ENCODE measurements around the gene POU2F1. TPM values are rescaled to one million over a fixed set of nuclear protein-coding genes. Genes with fewer than 3 reads are reported as not detected.
A peak's percentile ranks its signal among the peaks of the same experiment; 100 is the strongest.
"Not testable (repeated sequence)": the region's sequence is repeated elsewhere in the genome, so short reads cannot be mapped to it uniquely, and the experiment has no call there.

Gene POU2F1
- total RNA-seq, 1 donor from 2014 or later: 11.3 TPM

DNA sequence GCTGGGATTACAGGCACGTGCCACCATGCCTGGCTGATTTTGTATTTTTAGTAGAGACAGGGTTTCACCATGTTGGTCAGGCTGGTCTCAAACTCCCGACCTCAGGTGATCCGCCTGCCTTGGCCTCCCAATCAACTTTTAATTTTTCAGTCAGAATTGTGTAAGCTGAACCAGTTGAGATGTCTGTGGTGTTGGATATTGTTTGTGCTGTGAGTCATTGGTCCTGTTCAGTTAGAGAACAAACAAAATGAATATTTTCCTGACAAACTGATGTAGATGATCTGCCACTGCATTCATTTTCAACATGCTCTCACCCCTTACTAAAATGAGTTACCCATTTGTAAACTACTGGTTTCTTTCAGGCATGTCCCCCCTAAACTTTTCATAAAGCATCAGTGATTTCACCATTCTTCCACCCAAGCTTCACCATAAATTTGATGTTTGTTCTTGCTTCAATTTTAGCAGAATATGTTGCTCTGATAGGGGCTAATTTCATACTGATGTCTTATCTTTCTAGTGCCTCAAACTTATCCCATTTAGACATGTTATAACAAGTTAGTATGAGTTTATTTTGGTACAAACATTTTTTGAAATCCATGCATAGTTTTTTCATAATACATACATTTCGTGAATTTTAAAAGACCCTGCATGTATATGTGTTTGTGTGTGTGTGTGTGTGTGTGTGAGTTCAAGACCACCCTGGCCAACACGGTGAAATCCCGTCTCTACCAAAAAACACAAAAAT is 15.2 kb upstream of the POU2F1 start:
- not testable (repeated sequence) for DNase-seq (ENCODE audit: low spot score)

DNA sequence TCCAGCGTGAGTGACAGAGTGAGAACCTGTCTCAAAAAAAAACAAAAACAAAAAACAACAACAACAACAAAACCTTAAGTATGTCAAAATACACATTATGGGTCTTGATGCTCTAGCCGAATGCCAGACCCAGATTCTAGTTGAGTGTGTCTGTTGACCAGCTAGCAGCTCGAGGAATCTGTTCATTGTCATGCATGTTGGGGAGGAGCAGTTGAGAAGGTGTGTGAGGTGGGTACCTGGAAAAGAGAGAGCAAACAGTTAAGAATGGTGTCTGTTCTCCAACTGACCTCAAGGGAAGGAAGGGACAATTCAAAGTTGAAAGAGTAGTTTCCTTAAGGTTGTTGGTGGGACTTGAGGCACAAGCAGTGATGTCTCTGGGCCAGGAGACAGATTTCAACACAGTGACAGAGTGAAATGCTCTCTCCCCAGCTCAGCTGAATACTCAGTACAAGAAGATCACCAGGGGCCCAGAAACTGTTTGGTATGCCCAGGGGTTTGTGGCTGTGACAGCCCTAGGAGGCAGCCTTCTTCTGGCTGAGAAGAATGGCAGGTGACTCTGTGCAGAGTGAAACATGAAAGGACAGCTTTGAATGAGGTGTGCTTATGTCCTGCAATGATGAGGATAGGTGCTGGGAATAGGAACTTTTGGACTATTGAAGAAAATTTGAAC is 14.4 kb upstream of the POU2F1 start:
- DNase-seq (ENCODE audit: low spot score): no peak

DNA sequence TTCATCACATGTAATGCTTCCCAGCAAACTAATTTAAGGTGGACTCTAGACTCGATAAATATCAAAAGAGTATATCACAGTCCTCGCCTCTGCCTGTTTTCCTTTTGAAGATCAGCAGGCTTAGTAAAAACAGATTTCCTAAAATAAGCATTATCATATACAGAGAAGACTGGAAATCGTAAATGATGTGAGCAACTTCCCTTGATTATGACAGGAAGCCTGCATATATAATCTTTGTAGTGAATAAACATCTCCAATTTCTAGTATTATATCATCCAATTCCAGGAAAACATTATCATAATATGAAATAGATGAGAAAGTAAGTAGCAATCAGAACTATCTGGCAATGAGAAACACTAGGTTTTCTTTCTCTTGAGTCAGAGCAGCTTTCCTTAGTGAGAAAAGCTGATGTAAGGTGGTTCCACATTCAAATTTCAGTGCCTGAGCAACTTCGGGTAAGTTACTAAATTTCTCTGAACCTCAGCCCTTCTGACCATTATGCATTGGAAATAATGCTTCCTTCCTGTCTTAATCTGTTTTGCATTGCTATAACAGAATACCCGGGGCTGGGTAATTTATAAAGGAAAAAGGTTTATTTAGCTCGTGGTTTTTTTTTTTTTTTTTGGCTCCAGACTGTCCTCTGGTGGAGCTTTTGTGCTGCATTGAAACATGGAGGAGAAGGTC is 12.6 kb upstream of the POU2F1 start:
- DNase-seq (ENCODE audit: low spot score): no peak

DNA sequence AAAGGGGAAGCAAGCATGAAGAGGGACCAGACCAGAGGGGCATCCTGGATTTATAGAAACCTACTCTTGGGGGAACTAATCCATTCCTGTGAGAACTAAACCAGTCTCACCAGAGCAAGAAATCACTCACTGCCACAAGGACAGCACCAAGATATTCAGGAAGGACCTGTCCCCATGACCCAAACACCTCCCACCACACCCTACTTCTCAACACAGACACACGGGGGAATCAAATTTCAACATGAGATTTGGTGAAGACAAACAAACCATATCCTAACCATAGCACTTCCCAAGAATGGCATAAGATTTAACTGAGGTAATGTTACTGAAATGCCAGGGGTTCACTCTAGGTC is 12.1 kb upstream of the POU2F1 start:
- DNase-seq (ENCODE audit: low spot score): no peak

DNA sequence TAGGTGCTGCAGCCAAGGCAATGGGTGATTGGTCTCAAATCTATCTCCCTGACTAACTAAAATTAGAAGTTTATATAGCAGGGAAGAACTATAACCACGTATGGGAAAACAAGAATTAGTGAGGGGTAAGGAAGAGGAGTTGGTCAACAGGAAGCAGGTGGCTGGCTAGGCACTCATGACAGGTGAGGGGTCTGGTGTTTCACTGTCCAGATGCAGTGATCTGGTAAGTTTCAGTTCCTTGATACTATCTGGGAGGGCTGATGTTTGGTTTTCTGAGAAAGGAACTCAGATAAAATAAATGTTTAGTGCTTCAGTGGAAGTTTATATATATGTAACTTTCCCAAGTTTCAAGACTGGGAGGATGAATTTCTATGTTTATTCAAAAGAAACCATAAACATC is 11.6 kb upstream of the POU2F1 start:
- DNase-seq (ENCODE audit: low spot score): no peak

DNA sequence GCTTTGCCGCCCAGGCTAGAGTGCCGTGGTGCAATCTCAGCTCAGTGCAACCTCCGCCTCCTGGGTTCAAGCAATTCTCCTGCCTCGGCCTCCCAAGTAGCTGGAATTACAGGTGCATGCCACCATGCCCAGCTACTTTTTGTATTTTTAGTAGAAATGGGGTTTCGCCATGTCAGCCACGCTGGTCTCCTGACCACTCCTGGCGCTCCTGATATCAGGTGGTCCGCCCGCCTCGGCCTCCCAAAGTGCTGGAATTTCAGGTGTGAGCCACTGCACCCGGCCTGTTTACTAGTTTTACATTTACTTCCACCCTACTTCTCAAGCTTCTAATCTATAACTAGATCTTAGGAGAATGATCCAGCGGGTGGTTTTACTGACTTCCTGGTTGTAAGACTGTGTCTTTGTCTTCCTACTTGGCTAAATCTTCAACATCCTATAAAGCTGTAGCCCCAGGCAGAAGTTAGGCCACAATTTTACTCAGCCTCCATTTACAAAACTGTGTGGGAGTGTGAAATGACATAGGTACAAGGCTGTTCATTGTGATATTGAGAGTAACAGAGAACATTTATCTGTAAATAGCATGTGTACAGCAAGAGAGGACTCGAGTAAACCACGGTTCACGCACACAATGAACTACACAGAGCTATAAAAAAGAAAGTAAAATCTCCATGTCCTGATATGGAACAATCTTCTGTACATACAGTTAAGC is 9.6 kb upstream of the POU2F1 start:
- DNase-seq (ENCODE audit: low spot score): no peak

DNA sequence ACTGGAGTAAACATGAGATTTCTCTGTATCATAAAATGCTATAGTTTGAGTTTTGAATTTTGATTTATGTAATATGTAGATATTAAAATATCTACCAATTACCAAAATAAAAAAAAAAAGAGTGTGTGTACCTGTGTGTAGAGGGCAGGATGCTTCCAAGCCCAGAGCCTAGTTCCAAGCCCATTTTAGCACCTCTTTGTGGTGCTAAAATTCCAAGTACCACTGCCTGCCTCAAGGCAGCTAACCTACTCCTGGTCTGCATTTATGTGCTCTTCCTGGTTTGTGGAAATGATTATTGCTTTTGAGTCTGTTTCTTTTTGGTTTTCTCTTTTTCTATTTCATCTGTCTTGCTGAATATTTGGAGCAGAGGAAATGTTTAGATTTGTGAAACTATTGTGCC is 8.7 kb upstream of the POU2F1 start:
- no peak for DNase-seq (ENCODE audit: low spot score)

DNA sequence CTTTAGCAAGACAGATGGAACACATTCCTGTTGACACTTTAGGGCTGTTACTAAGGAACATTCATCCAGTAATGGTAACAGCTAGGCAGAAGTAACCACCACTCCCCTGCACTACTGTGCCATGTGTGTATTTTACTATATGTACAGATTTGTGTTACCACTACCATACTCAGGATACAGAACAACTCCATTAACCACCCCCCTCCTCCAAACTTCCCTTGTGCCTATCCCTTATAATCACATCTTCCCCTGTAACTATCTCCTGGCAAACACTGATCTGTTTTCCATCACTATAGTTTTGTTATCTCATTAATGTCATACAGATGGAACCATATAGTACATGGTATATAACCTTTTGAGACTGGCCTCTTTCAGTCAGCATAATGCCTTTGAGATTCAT is 3.9 kb upstream of the POU2F1 start:
- DNase-seq (ENCODE audit: low spot score): no peak

DNA sequence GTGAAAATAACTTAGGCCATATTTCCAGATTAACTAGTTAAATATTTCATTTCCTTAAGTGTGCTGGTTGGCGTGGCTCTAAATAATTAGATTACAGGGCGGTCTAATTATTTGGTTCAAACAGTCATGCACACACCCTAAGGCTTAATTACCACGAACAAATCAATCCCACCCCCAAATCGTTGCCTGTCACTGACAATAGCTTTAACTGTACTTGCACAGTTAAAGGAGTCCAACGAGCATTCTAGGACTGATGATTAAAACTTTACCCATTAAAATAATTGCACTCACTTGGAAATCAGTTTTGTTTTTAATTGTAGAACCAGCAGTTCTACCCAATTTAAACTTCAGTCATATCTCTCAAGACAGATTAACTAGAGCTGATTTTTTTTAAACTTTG is 1.5 kb upstream of the POU2F1 start:
- no peak for DNase-seq (ENCODE audit: low spot score)

DNA sequence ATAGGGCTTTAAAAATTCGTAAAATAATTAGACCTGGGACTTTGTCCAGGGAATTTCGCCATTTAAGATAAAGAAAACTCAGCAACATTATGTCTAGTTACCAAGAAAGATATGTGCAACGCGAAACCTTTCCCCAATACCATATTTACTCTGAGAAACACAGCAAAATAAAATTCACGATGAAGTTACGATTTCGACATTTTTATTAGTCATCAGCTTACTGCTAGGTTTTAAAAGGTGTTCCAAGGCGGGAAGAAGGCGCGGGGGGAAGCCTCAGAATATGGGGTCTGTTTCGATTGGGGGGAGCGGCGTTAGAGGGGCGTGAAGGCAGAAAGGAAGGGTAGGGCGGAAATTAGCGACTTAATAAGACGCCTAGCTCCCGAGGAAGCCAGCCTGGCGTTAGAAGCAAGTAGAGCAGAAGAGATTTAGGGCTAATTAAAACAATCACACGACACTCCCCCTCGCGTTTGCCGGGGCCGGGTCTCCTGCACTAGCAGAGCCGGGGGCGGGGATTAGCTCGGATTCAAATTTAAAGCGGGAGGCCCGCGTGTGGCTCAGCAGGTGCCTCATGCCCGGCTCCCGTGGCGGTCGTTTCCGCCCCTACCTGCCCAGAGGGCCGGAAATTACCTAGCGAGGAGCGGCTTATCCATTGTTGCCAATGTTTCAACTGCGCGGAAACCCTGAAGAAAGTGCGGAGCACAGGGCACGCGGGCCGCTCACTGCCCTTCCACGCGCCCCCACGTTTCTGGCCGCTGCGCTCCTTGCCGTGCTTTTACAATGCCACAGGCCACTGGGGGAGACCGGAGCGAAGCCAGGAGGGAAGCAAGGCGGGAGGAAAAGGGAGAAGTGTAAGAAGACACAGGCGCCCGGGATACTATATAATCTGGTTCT is 795 bp upstream of the POU2F1 start:
- DNase-seq (ENCODE audit: low spot score): peak; percentile 86

DNA sequence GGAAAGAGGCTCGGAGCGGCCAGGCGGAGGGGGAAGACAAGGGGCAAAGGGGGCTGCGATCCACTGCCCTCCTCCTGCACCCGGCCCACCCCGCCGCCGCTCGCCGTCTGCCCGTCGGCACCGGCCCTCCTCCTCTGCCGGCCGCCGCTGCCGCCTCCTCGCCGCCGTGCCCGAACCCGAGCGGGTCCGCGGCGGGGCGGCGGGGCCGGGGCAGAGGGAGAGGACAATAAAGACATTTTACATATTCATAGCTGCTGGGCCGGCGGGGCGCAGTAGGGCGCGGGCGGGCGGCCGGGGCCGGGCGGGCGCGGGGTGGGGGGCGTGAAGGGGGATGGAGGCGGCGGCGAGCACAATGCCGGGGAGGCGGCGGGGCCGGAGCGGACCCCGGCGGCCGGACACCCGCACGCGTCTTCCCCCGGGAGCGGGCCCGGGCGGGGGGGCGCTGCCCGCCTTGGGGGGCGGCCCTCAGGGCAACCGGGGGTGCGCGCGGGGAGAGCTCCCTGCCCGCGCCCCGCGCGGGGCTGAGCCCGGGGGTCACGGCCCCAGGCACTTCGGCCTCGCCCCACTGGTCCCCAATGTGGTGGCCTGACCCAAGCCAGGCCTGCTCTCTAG is 546 bp downstream of the POU2F1 start:
- peak; percentile 12 for DNase-seq (ENCODE audit: low spot score)

DNA sequence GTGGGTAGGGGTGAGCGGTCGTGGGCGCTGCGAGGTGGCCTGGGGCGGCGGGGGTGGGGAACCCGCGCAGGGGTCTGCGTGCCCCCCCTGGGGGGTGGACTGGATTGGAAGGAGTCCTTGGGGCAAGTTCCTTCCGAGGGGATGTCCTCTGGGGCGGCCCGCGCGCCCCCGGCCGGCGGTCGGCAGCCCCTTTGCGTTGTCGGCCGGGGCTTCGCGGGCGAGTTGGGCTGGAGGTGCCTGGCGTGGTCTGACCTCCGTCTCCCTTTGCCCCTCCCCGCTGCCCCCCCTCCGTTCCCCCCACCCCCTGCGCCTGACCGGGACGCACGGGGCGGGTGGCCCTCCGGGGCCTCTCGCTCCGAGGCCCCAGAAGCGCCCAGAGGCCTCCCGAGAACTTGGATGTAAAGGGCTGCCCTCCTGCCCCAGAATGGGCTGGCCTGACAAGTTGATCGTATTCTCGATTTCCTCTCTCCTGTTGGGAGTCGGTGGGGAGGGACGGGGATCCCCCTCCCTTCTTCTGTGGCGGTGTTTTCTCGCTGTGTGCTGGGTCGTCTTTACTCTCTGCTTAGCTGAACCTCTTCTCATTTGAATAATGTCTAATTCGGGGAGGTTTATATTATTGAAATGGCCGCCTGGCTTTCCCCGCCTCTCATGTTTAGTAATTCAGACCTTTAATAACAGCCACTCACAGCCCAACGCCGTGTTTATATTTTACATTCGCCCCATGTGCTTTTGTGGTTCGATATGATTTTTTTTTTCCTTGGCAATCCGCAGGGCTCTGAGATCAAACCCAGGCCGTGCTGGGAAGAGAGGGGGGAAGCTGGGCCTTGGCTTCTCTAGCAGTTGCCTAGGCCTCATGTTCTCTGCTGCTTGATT is 1.3 kb downstream of the POU2F1 start:
- DNase-seq (ENCODE audit: low spot score): peak; percentile 78

DNA sequence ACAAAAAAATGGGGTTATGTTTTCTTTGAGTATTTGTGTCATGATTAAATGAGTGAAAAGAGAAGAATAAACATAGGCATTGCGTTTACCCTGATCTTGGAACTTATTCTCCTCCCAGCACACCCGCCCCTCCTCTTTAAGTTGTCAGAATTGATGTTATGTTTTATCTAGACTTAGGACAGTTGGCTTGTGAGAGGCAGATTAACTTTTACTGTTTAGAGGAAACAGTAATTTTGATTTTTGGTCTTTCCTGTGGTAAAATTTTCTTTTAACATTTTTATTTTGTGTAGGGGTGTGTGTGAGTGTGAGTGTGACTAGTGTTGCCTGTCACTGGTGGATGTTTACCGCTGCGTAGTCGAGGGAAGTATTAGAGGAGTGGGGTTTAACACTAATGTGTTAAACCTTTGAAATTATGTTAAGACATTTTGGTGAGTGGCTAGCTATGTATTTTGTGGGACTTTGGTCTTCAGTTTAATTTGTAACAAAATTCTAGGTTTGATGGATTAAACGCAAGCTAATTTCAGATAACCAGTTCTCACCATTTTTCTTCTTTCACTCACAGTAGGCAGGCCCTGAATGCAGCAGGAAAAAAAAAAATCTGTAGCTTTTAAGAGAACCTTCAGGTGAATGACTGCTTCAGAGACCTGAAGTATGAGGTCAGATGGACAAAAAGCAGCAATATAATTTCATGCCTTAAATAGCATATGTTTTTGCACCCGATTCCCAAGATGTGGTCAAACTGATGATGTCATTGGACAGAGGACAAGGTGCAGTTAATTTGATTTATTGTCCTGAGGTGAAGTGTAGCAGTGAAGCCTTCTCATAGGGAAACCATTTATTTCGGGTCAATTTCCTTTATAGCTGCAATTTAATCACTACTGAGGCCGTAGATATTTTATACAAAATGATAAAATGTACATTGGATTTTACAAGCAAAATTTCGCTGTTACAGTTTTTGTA is 2.7 kb downstream of the POU2F1 start:
- DNase-seq (ENCODE audit: low spot score): no peak

DNA sequence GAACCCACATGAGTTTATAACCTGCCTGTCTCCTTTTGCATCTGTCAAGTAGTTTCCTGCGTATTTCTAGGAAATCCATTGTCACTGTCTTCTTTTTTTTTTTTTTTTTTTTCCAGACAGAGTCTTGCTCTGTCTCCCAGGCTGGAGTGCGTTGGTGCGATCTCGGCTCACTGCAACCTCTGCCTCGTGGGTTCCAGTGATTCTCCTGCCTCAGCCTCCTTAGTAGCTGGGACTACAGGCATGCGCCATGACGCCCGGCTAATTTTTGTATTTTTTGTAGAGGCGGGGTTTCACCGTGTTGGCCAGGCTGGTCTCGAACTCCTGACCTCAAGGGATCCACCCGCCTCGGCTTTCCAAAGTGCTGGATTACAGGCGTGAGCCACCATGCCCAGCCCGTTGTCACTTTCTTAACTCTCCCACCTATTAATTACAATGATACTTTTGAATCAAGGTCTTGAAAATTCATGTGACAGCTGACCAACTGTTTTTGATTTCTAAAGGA is 4.1 kb downstream of the POU2F1 start:
- not testable (repeated sequence) for DNase-seq (ENCODE audit: low spot score)

DNA sequence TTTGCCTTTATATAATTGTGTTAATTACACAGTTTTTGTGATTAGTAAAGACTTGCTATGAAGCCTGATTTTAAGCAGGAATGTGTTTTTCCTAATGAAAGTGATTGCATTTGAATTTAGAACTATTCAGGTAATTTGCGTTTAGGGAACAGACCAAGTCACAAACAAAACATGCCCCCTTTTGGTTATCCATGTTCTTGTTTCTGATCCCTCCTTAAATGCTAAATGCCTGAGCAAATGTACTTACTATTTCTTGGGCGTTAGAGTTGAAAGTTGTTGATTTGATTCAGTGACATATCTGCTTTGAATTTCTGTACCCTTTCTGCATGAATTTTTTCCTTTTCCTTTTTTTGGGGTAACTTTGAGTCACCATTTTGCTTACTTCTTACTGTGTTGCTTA is 5.2 kb downstream of the POU2F1 start:
- DNase-seq (ENCODE audit: low spot score): no peak

DNA sequence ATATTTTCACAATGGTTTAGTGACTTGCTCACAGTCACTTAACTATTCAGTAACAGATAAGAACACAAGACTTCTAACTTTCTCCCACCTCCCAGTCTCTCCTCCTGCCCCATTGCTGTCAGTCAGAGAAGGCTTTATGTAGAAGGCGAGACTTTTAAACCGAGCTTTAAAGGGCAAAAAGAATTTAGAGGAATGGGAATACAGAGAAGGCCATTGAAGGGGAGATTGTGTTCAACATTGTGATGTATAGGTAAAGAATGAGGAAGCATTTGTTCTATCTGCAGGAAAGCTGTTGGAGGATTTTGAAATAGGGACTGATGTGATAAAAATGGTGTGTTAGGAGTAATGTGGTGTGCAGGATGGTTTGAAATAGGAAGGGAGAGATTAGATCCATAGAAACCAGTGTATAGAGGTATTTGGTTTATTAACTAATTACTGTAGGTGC is 7.3 kb downstream of the POU2F1 start:
- DNase-seq (ENCODE audit: low spot score): no peak

DNA sequence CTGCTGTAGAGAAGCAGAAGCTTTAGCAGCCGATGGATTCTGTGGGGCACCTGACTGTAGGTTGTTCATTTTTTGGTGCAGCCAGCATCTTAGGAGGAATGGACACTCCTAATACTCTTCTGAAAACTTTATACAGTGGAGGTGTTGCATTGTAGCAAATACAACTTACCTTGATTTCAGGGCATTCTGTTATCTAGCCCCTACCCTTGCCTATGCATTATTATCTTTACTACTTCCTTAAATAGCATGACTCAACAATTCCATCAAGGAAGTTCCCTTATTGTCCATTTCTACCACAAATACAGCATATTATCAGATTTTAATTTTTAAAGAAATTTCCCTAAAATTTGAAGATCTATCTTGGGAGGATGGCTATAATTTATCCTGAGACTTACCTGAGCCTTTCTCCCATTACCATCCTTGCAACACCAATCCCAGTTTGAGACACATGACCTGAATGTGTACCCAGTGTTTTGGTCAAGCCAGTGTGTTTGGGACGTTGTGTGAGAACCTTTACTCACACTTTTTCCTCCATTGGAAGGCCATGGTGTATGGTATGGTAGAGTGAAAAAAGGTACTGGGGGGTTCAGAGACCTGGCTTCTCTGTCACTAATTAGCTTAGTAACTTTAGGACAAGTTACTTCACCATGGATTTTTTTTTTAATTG is 9.2 kb downstream of the POU2F1 start:
- DNase-seq (ENCODE audit: low spot score): no peak

DNA sequence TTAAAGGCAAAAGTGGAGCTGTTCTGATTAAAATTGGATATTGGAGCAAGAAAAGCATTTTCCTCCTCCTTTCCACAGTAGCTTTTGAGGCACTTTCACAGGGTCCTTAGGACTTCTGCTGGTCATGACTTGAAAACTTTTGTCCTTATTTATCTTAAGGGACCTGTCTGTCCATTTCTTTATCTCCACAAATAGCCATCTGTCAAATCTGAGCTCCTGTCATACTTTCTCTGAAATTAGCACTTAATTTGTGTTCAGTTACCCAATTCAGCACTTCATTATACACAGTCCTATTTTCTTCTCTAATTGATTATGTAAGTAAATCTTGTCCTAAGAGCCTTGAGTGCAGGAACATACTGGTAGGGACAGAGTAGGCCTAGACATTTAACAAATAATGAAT is 9.8 kb downstream of the POU2F1 start:
- no peak for DNase-seq (ENCODE audit: low spot score)

Data from umbilical cord (tissue), 2 donors.